ENCODE results near the gene ARMS2.

DNA sequence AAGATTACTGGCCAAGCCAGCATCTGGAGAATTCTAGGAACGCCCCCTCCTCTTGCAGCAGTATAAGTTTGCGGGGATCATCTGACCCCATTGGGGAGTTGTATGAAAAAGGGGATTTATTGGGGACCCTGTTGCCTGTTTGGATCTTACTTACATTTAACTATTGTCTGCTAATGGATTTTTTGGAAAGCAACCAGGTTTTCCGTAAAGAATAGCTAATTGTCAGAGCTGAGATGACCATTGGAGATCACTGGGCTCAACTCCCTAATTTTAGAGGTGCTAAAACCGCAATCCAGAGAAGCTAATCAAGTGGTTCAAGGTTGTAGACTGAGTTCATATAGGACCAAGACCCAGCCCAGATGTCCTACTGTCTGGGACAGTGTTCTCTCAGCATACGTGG lies 45.7 kb downstream of the ARMS2 start:
- TF ChIP-seq, protein P1, sequence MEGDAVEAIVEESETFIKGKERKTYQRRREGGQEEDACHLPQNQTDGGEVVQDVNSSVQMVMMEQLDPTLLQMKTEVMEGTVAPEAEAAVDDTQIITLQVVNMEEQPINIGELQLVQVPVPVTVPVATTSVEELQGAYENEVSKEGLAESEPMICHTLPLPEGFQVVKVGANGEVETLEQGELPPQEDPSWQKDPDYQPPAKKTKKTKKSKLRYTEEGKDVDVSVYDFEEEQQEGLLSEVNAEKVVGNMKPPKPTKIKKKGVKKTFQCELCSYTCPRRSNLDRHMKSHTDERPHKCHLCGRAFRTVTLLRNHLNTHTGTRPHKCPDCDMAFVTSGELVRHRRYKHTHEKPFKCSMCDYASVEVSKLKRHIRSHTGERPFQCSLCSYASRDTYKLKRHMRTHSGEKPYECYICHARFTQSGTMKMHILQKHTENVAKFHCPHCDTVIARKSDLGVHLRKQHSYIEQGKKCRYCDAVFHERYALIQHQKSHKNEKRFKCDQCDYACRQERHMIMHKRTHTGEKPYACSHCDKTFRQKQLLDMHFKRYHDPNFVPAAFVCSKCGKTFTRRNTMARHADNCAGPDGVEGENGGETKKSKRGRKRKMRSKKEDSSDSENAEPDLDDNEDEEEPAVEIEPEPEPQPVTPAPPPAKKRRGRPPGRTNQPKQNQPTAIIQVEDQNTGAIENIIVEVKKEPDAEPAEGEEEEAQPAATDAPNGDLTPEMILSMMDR (IDR thresholded peaks at IDR 0.05; ENCODE audit: low read length) = no peak
- TF ChIP-seq EZH2 (IDR thresholded peaks at IDR 0.05; ENCODE audit: borderline replicate concordance, low read length) = no peak

Measured in OCI-LY1 (cell line).